GM08714 (cell line): Measurements from ENCODE around the gene SP8.

Experiments
- H3K4me3 ChIP-seq: fragments of 200-500 bp; sonication (Bioruptor generic); 2 replicates; pipeline ENCODE4 v1.5.1; 2014; ENCODE audit warnings: mild to moderate bottlenecking, low read length, inconsistent platforms
- ZNF274 ChIP-seq: IDR thresholded peaks from 2 replicates; pipeline ENCODE4 v1.6.1; 2012; ENCODE audit warnings: mild to moderate bottlenecking, low read depth, low read length

Gene SP8

DNA sequence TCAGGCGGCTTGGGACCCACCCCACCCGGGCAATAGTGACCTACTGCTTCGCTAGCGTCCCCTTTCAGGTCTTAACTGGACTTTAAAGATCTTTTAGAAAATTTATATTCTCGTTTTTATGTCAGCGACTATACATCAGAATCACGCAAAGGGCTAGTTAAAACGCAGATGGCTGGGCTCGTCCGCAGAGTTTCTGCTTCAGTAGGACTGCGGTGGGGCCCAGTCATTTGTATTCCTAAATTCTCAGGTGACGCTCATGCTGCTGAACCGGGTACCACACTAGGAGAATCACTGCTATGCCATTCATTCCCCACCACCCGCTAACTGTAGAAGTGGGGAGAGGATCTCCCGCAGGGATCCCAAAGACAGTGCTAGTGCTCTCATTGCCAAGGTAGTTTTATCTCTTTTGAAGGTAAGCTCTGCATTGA lies 12.0 kb upstream of the SP8 start:
- no peak for TF ChIP-seq ZNF274
- H3K4me3 ChIP-seq = peak overlapping the region; percentile 61; the same call in 1 of the 2 replicates

DNA sequence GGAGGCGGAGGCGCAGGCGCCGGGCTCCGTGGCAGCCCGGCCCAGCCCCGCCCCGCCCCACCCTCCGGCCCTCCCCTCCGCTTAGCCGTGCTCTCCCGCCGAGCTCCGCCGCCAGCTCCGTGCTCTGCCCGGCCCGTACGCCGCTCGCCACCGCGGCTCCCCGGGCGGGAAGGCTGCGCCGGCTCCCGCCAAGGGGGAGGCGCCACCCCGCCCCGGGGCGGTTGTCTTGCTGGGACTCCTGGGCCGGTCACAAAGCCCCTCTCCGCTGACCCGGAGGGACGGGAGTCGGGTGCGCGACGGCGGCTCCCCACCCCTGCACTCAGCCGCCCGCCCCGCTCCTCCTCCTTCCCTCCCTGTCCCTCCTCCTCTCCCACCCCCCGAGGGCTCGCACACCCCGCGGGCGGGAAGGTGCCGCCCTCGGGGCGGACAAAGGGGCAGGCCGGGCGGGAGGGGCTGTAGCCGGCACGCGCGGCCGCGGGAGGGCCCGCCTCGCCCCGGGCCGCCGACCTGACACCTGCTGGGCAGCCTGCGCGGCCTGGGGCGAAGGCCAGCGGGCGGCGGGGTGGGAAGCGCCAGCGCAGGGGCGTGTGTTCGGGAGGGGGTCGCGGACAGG lies 11.5 kb upstream of the SP8 start:
- TF ChIP-seq ZNF274 = no peak
- H3K4me3 ChIP-seq = peak overlapping the region; percentile 61; the same call in 1 of the 2 replicates

DNA sequence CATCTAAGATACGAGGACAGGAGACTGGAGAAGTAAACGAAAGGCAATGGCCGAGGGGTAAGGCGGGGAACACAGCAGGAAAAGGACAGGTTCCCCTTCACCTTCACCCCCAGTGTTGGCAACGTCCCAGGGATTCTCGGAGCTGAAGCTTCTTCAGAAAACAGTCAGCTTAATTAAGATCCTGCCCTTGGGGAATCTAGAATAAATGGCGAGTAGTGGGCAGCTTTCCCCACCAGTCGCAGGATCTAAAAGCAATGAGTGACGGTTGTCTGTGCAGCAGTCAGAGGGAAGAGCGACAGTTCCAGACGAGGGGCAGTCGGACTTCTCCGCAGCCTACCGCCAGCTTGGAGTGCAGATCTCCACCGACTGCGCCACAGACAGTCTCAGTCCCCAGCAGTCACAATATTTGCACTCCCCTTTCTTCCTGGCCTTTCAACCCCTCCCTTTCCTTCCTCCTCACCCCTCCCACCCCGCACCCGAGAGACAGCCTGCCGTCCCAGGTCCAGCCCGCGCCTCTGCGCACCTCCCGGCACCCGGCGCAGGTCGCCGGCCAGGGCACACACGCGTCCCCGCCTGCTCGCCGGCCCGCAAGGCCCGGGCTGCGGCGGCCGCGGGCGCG lies 10.9 kb upstream of the SP8 start:
- no peak for TF ChIP-seq ZNF274
- H3K4me3 ChIP-seq = peak overlapping the region; percentile 56

DNA sequence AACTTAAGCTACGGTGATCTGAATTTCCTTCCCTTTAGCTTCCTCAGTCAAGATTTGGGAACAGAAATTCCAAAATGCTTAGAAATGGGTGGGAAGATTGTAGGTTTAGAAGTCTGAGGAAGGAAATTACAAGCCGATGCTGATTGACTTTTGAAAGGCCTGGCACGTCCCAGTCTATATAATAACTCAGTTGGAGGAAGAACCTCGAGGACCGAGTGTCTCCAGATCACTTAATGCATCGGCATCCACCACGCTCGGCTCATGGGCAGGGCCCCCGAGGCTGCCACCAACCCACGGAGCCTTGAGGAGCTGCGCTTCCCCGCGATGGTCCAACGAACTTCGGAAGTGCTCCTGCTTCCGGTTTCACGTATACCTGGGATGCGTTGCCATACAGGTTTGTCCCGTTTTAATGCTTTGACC lies 10.4 kb upstream of the SP8 start:
- peak overlapping the region; percentile 56; the same call in 1 of the 2 replicates for H3K4me3 ChIP-seq
- no peak for TF ChIP-seq ZNF274

DNA sequence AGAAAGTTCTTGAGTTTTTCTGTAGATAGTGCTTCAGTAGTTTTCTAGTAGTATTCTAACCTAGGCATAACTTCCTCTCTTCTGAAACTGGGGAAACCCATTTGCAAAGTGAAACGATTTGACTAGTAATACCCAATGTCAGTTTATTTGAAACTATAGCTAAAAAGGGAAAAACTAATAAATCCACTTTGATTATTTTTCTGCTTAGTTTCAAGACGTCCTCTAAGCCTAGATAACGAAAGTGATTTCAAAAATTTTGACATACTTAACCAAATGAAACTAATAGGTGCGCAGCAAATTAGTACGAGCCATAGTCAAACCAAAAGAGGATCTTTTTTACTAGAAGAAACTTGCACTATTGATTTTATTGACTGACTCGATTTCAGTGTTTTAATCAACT lies 9.8 kb upstream of the SP8 start:
- H3K4me3 ChIP-seq = no peak overlapping the region
- TF ChIP-seq ZNF274 = no peak

DNA sequence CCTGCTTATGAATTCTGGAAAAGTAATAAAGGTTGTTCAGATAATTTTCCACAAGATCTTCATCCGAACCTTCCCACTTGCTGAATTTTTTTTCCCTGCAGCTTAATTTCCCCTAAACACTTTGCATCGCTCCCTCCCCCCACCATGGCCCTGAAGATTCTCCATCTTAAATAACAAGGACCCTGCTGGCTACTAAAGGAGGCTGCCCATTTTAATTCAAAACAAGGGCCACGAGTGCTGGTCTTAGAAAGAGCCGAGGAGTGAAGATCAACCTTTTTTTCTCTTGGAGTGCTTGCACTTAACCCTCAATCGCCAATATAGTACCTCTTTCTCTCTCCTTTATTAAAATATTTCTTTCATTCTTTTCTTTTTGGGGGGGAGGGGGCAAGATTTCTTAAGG lies 9.2 kb upstream of the SP8 start:
- H3K4me3 ChIP-seq = no peak overlapping the region
- TF ChIP-seq ZNF274 = no peak

DNA sequence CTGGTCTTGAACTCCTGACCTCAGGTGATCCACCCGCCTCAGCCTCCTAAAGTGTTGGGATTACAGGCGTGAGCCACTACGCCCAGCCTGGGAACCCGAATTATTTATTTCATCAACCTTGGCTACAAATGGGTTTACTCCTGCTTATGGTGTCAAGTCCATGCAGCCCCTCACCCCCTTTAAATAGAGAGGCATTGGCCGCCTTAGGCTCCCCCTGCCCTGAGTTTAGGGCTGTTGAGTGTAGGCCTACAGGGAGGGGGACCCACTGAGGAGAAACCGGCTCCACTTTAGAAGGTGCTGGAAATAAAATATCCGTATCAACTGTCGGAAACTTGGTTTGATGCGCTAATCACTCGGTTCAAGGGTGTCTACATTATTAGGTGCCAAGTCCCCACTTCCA lies 8.7 kb upstream of the SP8 start:
- TF ChIP-seq ZNF274 = no peak
- H3K4me3 ChIP-seq = no peak overlapping the region

DNA sequence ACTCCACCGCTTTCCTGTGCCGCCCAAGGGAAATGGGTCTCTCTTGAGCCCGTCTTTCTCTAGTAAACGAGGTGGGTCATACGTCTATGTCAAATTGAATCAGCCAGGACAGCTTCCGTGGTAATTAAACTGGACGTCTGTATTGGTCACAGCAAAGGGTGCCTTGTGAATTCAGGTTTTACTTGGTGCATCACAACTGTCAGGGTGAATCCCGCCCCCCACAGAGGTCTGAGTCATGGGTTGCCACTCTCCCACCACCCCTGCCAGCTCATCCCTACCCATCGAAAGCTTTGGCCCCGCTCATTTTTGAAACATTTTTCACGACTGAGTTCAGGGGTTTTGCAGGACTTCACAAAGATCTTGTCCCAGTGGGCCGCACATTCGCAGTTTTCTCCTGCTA lies 8.0 kb upstream of the SP8 start:
- no peak overlapping the region for H3K4me3 ChIP-seq
- no peak for TF ChIP-seq ZNF274

DNA sequence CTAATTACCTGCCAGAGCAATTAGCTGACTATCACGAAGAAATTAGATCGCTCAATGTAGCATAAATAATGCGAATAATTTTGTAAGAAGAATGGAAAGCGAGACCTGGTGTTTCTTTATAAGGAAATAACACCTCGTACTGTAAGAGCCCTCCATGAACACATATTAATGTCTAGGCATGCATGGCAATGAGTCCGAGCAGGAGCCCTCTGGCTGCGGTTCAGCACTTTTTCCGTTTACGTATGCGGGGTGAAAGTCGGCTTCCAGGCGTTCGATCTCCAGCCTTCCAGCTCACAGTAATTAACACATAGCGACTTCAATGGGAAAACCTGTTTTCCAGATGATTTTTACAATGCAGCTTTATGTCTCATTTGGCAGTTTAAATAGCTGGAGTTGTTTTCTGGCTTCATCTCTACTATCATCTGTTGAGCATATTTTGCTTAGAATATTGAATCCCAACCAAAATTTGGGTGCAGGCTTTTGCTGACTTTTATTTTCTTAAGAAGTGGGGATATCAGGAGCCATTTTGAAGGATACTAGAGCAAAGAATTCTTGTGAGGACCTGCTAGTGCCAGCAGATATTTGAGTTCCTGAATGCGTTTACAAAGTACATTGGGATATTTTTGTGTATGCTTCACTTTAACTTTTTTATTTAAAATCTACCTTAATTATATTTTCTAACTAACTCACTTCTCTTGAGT lies 7.2 kb upstream of the SP8 start:
- no peak overlapping the region for H3K4me3 ChIP-seq
- TF ChIP-seq ZNF274 = no peak

DNA sequence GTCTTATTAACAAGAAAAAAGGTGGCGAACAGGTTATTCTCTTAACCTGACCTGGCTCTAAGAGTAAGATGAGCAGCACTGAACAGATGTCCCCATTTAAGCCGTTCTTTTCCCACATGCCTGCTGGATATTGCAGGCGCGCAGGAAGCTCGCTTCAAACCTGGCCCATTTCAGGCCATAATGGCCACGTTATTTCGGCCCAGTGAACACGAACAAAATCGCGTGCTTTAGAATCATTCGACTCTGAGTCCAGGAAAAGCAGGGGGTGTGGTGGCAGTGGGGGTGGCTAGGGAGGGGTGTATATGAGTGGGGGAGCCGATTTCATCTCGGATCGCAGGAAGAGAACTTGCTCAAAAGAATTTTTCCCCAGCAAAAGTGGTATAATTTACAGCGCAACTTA lies 6.6 kb upstream of the SP8 start:
- no peak for TF ChIP-seq ZNF274
- no peak overlapping the region for H3K4me3 ChIP-seq

DNA sequence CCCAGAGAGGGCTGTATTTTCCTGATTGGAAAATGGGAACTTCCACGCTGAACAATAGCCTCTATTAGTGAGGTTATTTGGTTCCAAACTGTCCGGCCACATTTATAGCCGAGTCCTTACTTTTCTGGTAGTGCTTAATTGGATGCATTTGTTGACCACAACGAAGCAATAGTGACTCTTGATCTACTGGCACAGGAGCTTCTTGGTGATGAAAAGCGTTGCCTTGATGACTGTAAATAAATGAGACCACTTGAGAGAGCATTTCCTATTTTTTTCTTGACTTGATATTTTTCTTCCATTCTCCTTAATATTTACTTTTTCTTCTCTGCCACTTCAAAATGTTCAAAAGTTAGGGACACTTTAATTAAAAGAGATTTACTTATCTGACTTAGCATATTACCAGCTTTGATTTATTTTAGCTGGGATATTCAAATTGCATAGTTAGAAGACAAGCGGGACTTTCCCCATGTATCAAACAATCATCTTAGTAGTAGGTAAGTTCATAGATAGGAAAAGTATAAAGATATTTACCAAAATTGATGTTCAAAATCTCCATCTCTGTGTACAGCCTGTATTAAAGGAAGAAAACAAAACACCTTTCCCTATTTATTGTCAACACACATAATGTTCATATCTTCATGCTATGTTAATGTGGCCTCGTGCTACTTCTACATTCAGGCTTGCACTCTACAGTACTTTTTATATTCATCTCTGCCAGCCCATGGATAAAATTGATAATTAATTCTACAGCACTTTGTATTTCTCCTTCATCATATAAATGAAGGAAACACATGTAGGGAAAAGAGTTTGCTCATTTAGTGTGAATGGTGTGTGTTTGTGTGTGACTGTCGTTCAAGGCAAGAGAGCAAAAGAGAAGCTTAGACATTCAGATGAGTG lies 5.1 kb upstream of the SP8 start:
- TF ChIP-seq ZNF274 = no peak
- no peak overlapping the region for H3K4me3 ChIP-seq

DNA sequence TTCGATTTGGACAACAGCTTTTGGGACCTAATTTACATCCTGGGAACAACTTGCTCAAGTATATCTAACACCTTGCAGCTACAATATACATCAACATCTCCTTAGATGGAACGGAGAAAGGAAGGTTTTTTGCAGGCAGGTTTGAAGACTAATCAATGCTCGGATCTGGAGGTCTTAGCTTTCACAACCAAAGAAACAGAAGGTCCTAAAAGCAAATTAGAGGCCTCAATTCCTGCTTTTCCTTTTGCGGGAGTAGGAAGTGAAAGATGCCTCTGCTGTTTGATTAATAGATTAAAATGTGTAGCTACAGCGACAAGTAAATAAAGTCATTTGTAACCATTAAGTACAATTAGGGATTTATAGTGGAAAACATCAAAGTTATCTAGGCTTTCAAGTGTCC lies 3.7 kb upstream of the SP8 start:
- H3K4me3 ChIP-seq = no peak overlapping the region

DNA sequence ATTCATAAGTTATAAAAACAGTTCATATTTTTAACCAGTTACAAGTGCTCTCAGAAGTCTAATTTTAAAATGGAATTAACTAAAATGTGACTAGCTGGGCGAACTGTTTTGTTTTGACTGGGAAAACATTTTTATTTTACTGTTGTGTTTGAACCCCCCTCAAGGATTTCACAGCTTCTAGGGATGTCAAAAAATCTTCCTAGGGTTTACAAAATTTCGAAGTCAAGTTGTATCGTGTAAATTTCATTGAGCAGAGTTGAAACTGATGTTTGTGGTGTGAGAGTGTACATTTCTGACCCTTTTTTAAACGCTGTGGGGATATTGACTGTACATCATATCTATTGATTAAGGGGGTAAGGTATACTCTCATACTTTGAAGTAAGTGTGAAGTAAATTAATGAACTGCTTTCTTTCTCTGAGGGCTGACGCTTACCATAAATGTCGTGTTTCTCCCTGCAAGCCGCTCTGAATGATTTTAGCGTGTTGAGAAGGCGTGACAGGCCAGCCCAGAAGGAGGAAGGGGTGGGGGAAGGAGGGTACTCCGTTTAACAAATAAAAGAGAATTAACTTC lies 1.8 kb upstream of the SP8 start:
- no peak for TF ChIP-seq ZNF274
- H3K4me3 ChIP-seq = no peak overlapping the region

More for the DNA sequence above, 3.7 kb upstream of the SP8 start:
- no peak for TF ChIP-seq ZNF274

DNA sequence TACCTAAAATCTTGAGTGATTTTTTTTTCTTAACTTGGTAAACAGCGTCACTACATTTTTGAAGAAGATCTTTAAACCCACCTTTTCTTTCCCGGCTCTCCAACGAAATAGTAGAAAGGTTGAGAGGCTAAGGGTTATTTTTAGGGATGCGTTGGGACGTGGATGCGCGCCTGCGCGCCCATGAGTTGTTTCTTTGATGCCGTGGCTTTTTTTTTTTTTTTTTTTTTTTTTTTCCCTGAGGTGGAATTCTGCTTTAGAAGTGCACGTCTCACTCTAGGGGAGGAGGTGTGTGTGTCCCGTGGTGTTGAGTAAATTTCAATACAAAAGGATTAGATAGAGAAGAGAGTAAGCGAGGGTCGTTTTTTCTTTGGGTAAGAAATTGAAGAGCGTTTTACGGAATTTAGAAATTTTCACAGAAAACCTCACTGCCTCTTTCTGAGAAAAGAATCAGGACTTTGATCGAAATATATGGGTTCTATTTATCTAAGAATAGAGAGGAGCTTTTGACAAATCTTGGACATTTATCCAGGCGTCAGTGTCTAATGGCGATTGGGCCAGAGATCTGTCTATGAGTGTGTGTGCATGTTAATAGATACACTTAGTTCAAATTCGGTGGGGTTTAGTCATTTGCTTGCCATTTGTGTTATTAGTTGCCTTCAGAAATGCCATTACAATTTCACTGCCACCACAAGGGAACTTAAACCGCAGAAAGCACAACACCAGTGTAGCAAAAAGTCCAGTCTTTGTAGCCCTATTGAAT lies 1.2 kb upstream of the SP8 start:
- no peak overlapping the region for H3K4me3 ChIP-seq
- no peak for TF ChIP-seq ZNF274
